ENCODE data around the gene SHISA9.

SHISA9 gene

DNA sequence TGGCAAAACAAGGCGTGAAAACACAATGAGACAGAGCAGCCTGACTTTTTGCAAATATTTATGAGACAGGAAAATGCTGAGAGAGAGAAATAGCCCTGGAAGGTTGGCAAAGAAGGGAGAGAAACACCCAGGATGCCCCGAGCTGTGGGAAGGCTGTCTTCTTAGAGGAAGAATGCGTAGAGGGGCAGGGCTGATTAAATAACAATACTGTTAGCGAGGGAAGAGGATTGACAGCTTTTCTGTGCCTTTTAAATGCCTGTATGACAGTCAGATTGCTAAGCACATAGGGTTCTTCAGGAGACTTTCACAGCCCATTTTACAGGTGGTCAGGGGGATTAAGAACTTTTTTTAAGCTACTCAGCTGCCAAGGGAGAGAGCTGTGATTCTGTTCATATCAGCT, 219.2 kb downstream of the SHISA9 start:
- DNase-seq (ENCODE audit: low spot score) = no peak

DNA sequence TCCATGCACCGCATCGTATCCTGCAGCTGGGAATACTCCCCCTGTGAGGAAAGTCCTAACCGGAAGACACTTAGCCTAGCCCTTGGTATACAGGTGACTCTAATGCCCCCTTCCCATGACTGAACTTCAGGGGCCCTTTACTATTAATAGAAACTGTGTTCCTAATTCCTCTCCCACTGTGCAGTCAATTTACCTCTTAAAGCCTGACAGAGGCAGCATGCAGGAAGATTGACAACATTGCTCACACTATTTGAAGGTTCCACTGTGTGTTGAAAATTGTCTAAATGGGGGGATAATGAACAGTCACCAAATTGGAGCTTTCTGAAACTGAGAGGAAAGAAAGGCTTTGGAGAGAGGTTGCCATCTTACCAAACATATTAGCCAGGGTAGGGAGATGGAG, 222.6 kb downstream of the SHISA9 start:
- no peak for DNase-seq (ENCODE audit: low spot score)

DNA sequence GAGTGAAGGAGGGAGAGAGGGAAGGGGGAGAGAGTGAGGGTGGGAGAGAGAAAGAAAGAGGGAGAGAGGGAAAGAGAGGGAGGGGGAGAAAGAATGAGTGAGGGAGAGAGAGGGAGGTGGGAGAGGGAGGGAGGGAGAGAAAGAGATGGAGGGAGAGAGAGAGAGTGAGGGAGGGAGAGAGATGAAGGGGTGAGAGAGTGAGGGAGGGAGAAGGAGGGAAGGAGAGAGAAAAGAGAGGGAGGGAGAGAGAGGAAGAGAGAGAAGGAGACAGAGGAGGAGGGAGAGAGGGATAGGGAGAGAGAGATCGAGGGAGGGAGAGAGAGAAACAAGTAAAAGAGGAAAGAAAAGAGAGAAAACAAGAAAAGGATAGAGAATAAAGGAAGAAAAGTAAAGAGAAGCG, 225.7 kb downstream of the SHISA9 start:
- no peak for DNase-seq (ENCODE audit: low spot score)

DNA sequence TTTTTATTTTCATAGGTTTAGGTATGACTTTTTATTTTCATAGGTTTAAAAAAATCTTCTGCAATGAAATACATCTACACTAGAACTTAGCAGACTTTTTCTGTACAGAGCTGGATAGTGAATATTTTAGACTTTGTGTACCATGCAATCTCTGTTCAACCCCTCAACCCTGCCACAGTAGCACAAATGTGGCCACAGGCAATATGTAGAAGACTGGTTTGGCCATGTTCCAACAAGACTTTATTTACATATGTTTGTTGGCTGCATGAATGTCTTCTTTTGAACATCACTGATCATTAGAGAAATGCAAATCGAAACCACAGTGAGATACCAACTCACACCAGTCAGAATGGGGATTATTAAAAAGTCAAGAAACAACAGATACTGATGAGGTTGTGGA, 229.2 kb downstream of the SHISA9 start:
- no peak for DNase-seq (ENCODE audit: low spot score)

DNA sequence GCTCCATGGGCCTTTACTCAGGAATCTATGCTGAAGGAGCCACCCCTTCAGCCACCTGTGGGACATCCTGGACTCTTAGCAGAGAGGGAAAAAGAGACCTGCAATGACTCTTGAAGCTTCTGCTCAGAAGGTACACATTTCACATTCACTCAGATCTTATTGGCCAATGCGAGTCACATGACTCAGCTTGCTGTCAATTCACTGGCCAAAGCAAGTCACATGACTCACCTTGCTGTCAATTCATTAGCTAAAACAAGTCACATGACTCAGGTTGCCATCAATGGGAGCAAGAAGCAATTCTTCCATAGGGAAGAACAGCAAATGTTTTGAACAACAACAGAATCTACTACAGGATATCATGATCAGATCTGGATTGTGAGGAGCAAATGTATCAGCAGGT, 233.4 kb downstream of the SHISA9 start:
- no peak for DNase-seq (ENCODE audit: low spot score)

DNA sequence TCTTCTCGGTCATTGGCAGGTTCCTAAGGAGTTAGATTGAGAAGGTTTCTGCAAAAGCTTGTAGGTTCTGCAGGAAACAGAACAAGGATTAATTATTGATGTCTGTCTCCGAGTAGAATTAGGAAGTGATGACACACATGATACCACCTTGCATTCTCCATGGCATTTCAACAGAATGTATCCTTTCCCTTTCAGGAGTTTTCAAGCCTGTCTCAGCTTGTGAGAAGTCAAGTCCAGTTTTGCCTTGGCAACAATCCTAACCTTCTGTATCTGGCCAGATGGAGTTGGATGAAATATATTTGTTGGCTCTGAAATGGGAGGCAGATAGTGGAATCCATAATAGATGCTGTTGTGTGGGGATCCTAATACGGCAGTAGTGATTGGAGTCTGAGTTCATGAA, 235.5 kb downstream of the SHISA9 start:
- DNase-seq (ENCODE audit: low spot score) = no peak

DNA sequence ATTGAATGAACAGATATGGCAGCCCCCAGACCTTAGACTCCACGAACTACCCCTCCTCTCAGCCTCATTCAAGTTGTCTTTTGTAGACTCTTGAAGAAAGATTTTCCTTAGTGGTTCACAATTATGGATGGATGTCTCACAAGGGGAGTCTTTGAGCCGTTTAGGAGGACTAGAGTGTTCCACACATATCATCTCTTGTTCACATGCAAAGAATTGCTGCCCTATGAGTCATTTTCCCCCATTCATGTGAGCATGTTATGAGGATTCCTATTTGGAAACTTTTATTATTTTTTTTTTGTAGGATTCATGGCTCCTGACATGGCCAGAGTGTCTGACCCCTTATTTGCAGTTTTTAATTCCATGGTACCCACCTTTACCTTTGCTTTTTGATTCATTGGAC, 237.1 kb downstream of the SHISA9 start:
- no peak for DNase-seq (ENCODE audit: low spot score)

DNA sequence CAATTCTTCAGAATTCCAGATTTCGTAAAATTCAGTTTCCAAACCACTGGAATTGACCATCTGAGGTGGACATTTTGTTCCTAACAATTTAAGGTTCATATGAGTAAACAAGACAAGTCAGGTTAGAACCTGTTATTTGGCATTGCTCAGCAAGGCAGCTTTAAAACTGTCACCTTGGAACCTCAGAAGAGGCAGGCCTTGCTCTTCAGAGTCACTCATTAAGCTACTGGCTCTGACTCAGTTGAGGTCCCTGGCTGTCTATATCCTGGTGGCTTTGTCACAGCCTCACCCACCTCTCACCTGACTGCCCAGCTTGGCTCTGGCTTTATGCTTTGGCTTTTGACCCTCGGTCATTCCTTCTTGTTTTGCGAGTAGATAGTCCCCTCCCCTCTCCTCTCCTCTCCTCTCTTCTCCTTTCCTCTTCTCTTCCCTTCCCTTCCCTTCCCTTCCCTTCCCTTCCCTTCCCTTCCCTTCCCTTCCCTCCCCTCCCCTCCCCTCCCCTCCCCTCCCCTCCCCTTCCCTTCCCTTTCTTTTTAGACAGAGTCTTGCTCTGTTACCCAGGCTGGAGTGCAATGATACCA, 238.4 kb downstream of the SHISA9 start:
- DNase-seq (ENCODE audit: low spot score) = no peak

DNA sequence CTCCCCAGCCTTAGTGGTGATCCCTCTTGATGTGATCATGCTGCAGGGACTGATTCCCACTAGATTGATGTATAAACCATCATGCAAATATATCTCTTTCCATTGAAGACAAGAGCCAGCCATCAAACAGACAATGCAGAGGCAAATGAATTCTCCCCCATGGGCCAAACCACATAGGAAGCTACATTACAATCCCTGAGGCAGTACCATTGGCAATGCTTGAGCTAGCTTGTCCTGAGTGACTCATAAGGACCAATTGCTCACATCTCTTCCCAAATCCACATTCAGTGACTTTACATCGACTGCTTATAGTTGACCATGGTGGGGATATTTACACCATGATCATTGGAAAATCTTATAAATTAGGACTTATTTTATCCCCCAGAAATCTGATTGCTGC, 242.2 kb downstream of the SHISA9 start:
- DNase-seq (ENCODE audit: low spot score) = no peak

DNA sequence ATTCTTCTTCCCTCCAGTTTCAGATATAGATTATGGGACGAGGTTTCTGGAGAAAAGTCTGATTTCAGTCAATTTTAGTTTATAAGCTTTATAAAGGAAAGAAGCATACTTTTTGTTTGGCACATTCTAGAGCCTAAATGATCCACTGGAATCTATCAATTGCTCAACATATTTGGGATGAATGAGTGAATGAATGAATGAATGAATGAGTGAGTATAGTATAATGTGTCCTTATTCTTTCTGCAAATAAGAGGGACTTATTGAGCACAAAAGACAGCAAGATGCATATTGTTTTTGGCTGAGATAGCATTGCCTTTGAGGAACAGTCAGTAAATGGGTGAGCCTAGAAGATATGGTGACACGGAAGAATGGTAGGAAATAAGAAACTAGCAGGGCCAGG, 245.4 kb downstream of the SHISA9 start:
- DNase-seq (ENCODE audit: low spot score) = no peak

DNA sequence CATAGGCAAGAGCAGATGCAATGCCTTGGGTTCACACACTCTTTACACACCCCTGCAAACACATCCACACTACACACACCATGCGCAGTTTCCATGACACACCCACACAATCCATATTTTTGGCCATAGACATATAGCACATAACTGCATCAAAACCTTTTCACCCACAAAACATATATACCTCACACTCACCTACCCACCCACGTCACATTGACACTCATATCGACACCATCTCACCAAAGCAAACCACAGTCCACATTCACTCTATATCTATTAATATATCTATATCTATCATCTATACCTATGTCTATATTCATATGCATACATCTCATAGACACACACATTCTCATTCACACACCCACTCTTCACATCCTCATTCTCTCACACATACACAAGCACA, 246.9 kb downstream of the SHISA9 start:
- DNase-seq (ENCODE audit: low spot score) = no peak

DNA sequence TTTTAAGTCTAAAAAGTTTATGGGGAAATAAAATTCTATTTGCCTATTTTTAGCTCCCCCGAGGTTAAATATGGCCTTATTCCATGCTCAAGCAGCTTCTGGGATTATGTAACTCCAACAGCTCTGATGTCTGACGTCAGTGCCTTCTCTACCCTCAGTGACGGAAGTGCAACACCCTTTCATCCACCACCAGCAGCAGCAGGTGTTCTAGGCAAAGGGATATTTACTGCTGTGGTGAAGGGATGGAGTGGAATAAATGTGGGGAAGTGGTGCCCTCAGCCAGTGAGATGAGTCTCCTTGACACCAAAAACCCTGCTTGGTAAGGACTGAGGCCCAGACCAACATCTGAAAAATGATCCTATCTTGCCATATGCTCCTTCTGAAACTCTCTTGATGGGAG, 247.4 kb downstream of the SHISA9 start:
- no peak for DNase-seq (ENCODE audit: low spot score)

DNA sequence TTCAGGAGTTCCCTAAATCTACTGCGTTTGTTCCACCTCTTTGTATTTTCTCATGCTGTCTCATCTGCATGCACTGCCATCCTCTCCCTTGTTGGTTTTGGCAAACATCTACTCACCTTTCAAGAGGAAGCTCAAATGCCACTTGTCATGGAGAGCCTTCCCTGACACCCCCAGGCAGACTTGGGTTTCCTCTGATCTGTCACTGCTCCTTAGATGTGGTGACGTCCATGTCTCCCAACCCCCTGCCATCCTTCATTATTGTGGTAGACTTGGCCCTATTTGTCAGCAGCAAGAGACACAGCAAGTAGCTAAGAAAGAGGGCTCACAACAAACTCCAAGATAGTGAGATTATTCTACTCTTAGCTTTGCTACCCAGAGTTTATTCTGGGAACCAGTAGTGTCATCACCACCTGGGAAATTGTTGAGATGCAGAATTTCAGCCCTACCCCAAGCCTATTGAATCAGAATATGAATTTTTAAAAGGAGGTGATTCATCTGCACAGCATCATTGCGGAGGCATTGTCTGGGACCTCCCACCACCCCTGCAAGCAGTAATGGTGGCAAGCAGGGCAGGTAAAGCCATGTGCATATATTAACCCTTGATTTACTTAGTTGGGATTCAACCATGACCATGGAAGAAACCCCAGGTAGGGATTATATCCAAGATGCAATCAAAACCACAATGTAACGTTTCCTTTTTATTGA, 248.9 kb downstream of the SHISA9 start:
- DNase-seq (ENCODE audit: low spot score) = no peak

DNA sequence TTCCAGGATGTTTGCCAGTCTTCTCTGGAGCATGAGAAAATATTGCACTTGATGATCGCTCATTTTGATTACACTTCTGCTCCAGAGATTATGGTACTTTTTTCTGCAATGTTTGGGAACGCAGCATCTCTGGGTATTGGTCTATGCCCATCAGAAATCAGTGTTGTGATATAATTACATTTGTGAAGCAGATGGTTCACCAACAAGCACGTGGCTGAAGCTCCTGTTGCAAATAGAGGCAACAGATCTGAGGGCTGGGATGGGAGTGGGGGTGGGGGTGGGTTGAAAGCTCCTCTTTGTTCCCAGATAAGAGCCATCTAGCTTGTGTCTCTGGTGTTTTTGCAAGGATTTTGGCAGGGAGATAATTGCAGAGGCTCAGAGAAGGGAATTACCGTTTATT, 252.3 kb downstream of the SHISA9 start:
- DNase-seq (ENCODE audit: low spot score) = no peak

DNA sequence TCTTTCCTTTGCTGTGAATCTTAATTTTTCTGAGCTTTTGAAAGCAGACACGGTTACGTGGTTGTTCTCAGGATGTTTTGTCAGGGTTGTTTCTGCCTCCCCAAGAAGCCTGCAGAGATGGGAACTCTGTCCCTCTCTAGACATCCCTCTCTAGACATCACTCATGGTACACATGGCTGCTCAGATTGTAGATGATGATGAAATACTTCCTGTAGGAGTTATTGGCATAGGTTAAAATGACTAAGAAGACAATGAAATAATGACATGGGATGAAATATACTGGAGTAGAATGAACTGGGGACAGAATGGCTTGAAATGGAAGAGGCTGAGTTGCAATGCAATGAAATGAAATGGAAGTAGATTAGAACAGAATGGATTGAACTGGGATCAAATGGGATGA, 253.4 kb downstream of the SHISA9 start:
- DNase-seq (ENCODE audit: low spot score) = no peak

DNA sequence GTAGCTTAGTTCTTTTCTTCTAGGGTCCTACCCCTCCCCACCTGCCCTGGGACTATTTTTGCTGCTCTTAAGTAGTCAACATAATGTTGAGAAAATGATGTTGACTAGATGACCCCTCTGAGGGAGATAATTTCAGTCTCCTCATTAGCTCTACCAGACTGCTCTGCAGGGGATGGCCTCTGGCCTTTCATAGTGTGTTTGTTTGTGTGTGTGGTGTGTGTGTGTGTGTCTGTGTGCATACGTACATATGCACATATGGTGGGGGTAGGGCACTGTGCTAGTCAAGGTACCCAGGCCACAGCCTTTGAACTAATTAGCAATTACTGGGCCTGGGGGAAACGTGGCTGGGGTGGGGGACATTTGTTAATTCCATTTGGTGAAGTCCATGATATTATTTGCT, 254.0 kb downstream of the SHISA9 start:
- DNase-seq (ENCODE audit: low spot score) = no peak

DNA sequence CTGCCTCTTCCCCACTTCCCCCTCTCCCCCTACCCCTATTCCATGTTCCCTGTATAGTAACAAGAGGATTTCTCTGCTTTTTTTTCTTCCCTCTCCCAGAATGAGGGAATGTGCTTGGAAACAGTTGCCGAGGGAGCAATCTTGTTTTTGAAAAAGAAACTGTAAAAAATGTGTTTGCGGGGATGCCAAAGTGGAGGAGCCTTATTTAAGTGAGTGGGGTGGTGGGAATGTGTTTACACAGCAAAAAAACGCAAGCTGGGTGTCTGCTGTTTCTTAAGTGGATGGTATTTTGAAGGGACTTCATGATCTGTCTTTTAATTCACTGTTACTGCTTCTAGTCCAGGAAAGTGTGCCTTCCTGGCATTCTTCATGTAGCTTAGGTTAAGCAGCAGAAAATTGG, 254.4 kb downstream of the SHISA9 start:
- no peak for DNase-seq (ENCODE audit: low spot score)

DNA sequence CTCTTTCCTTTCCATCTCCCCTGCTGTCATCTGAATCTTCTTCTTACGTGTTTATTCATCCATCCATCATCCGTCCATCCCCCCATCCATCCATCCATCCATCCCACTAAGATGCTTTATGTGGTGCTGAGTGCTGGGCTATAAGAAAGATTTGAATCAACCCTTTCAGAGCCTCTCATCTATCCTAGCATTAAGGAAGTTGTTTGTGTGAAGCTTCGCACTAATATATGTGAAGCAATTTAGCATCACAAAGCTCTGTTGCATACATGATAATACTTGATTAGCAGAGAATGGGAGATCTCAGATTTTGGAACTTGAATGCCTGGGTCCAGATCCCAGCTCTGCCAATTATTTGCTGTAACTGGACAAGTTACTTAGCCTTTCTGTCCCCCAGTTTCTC, 255.7 kb downstream of the SHISA9 start:
- DNase-seq (ENCODE audit: low spot score) = no peak

DNA sequence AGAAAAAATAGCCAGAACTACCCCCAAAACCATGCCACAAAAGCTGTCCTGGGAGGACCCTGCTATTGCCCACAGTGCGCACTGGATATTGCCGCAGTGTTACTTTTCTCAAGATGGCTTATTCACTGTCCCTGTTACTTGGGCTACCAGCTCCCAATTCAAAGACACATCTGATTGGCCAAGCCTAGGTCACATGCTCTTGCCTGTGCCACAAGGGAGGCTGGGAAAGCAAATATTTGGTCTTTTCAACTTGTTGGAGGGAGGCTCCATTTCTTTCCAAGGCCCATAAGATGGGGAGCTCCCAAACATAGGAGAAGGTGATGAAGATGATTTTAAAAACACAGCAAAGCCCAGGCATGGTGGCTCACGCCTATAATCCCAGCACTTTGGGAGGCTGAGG, 257.0 kb downstream of the SHISA9 start:
- DNase-seq (ENCODE audit: low spot score) = no peak

DNA sequence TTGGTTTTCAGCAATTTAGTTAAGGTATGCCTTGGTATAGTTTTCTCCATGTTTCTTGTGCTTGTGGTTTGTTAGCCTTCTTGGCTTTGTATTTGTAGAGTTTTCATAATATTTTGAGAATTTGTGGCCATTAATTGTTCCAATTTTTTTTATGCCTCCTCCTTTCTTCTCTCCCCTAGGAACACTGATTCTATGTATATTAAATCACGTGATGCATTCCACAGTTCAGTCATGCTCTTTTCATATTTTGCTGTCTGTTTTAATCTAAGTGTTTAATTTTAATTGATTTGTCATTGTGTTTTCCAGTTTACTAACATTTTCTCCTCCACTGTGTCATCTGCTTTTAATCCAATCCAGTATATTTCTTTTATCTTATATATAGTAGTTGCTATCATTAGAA, 263.6 kb downstream of the SHISA9 start:
- no peak for DNase-seq (ENCODE audit: low spot score)

DNA sequence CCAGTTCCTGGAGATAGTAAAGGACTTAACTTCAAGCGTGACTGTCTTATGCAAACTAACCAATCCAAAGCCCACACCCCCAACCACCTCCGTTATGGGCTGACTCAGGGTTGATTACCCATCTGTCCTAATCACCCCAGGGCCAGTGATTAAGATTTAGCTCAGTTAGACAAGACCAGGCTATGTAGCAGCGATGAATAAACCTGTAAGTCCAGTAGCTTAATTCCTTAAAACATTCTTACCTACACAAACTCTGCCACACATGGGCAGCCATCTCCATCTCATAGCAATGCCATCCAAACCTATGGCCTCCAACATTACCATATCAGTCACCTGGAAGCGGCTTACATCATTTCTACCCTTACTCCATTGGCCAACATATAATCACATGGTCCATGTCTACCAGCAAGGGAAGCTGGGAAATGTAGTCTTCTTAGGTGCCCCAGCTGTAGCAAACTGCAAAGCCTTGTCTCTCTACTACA, 266.7 kb downstream of the SHISA9 start:
- no peak for DNase-seq (ENCODE audit: low spot score)

DNA sequence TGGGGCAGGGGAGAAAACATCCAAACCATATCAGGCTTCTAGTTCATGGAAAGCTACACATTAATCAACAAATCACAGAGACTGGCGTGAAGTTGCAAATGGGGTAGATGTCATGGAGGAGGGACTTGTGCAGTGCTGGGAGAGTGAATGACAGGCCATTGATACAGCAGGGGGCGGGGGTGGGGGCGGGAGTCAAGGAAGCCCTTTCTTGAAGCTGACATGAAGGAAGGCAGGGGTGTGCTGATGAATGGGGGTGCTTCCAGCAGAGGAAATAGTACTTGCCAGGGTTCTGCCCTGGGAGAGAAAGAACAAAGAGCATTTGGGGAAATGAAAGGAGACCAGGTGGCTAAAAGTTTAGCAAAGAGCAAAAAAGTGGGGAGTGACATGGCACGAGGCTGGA, 269.9 kb downstream of the SHISA9 start:
- DNase-seq (ENCODE audit: low spot score) = no peak

DNA sequence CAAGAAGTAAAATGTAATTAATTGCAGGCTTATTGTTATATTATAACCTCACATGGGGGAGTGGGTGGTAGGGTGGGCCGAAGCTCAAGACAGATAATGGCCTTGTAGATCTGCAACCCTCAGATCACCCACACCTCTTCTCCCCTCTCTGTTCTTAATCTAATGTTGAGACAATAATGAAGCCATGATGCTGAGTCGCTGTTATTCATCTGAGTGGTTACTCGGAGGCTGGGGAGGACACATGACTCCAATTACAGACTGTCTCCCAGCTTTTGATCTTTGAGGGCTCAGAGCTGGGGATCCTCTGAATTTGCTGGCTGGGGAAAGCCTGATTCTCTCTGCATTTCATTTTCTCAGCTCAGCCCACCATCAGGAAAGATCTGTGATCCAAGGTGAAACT, 275.3 kb downstream of the SHISA9 start:
- no peak for DNase-seq (ENCODE audit: low spot score)

DNA sequence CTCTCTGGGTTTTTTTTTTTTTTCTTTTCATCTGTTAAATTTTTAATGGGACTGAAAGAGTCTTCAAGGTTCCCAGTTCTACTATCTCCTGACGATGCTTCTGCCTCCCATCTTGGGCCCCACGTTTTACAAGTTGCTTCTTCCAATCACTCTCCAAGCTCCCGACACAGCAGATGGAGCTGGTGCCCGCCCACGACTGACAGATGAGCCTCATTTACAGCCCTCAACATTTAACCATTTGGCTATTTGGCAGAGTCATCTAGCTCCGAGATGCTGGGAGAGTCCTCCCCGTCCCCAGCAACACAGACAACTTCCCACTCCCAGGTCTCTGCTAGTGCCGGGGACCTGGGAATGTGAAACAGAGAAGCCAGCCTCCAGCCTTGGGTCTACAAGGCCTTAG, 276.9 kb downstream of the SHISA9 start:
- no peak for DNase-seq (ENCODE audit: low spot score)
